Stimulated activated CD8-positive, alpha-beta memory T cell treated with anti-CD3 and anti-CD28 coated beads, Interleukin-15, amount 100 ng/mL, for 48 hours (primary cell): ENCODE results near the gene OVOL2.
"Not testable (repeated sequence)": the region's sequence is repeated elsewhere in the genome, so short reads cannot be mapped to it uniquely, and the experiment has no call there.

Source experiments
- DNase-seq, 2 donors: peaks; one replicate each; pipeline ENCODE4 v3.0.0-alpha.2; 2020; ENCODE audit warnings: low read depth in 2 of 2

The OVOL2 gene

DNA sequence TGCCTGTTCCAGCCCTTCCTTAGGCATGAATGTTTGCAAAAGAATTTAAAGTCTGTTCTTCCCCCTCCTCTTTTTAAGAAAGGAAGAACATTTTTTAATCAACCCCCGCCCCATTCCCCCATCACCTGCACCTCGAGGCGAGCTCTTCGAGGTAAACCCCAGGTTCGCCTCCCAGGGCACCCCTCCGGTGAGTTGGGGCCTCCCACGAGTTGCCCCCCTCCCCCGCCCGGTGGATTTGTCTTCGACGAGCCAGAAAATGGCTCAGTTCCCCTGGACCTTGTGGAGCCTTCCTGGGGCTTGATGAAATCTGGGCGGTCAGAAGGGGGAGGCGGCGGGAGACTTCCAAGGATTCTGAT is 256 bp upstream of the OVOL2 start:
- DNase-seq: no peak

DNA sequence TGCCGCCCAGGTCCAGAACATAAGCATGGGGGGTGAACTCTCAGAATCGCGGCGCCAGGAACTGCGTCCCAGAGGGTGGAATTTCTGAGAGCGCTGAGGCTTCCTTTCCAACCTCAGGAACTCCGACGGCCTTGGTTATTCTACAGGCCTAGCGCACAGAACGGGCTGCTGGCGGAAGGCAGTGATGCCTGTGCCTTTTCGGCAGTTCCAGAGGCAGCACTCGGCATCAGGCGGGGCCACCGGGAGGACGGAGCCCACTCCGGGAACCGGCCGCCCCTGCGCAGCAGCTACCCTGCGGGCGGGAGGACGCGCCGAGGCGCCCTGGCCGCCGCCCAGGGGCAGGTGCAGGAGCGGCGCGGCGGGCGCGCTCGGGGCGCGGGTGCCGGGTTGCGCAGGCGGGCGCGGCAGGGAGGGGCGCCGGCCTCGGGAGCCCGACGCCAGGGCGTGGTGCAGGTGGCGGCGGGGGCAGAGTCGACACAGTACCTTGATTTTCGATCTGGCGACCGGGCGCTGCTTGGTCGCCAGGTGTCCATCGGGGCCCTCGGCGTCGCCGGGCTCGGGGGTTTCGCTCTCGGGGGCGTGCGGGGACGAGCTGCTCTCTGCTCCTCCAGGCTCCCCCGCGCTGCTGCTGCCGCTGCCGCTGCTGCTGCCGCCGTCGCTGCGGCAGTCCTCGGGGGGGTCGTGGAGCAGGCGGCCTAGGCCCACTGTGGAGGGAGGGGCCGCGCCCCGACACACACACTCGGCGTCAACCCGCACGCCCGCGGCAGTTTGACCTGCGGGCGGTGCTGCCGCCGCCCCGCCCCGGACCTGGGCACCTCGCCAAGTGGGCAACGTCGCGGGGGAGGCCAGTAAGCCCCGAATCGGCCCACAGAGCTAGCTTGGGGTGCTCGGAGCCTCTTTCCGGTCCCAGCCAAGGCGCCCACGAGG is 1.3 kb downstream of the OVOL2 start:
- no peak for DNase-seq

DNA sequence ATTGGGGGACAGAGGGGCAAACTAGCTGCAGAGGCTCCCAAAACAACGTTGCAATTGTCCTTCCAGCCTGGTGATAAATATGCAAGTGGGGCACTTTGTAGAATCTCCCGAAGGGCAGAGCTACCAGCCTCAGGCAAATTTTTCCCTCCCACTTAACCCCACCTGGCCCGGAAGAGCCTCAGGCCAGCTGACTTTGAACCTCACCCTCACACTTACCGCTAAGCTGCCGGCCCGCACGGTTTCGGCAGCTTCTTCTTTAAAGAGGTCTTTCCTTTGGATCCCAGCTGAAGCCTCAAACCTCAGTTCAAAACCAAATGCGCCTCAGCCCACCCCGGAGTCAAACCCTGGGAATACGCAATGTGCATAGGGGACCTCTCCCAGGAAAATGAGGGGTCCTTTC is 2.5 kb downstream of the OVOL2 start:
- DNase-seq: no peak

DNA sequence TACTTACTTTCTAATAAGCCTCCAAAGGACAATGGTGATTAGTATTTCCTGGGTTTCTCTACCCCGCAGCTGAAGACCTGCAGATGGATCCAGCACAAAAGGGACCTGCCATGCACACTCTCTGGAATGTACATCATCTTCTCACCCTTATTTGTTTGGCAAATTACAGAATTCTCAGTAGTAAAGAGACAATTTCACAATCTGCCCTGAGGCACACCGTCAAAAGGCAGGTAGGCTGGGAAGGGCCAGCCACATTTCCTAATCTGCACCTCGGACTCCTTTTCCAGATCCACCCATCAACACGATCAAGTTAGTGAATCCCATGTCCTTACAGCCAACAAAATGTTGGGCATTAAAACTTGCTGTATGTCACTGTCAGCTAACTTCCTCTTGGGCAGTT is 4.9 kb downstream of the OVOL2 start:
- no peak for DNase-seq

DNA sequence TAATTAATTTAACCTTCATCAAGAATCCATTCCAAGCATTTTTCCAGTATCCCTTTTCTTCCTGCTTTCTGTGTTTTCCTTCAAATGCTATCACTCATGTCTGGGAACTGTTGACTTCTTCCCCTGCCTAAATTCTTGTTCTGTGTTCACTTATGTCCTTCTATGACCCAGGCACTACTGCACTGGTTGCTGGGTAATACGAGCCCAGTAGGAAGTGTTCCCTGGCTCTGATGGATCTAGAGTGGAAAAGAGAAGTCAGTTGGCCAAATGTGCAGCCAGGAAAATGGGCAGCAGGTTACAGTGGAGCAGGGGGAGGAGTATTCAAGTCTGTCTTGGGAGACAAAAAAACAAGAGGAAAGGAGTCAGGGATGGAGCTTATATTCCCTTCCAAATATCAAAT is 7.1 kb downstream of the OVOL2 start:
- DNase-seq: no peak

DNA sequence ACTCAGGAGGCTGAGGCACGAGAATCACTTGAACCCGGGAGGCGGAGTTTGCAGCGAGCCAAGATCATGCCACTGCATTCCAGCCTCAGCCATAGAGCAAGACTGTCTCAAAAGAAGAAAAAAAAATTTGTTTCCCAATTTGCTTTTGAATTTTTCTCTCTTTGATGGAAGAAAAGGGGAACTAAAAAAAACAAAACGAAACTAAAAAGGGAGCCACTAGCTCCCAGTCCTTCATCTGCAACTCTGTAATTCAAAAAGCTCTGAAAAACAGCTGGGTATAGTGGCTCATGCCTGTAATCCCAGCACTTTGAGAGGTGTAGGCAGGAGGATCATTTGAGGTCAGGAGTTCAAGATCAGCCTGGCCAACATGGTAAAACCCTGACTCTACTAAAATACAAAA is 9.5 kb downstream of the OVOL2 start:
- DNase-seq: no peak

DNA sequence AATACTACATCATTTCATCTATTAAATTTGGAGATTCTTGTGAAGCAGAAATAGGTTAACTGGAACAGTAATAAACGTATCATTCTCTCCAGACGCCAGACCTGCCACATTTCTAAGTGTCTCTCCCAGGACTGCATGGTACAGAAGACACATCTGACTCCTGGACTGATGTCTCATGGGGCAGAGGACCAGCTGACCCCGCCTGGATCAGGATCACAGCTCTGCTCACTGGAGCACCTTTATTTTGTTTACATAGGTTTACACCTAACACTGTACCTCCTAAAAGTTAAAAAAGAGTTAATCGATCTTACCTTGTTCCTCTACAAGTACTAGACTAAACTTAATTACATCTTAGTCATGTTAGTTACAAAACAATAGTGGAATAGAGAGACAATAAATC is 11.2 kb downstream of the OVOL2 start:
- DNase-seq: no peak

DNA sequence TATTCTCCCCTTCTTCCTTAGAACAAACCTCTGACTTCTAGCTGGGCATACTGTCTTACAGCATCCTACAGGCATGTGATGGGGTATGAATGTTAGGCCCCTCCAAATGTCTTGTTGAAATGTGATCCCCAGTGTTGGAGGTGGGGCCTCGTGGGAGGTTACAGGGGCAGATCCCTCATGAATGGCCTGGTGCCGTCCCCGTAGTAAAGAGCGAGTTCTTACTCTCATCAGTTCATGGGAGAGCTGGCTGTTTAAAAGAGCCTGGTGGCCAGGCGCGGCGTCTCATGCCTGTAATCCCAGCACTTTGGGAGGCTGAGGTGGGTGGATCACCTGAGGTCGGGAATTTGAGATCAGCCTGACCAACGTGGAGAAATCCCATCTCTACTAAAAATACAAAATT is 15.5 kb downstream of the OVOL2 start:
- no peak for DNase-seq

DNA sequence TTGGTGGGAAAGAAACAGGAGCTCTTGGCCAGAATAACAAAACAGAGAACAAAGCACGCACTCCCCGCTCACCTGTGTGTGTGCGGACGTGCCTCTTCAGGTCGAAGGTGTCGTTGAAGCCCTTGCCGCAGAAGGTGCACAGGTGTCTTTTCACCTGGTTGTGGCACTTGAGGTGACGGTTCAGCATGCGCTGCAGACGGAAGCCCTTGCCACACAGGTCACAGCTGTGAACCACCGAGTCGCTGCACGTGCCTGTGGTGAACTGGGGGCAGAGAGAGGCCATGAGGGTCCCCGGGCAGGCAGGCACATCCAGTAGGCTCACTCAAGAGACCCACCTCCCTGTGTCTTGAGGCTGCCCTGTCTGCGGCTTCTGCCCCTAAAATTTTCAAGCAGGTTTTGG is 16.3 kb downstream of the OVOL2 start:
- no peak for DNase-seq

DNA sequence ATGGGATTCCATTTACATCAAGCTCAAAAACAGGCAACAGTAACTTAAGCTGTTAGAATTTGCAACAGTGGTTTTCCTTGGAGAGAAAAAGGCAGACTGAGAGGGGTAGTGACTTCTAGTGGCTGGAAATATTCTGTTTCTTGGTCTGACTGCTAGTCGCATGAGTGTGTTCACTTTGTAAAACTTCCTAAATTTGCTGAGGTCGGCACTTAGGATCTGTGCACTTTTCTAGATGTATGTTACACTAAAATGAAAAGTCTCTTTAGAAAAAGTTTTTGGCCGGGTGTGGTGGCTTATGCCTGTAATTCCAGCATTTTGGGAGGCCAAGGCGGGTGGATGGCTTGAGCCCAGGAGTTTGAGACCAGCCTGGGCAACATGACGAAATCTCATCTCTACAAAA is 18.7 kb downstream of the OVOL2 start:
- no peak for DNase-seq

DNA sequence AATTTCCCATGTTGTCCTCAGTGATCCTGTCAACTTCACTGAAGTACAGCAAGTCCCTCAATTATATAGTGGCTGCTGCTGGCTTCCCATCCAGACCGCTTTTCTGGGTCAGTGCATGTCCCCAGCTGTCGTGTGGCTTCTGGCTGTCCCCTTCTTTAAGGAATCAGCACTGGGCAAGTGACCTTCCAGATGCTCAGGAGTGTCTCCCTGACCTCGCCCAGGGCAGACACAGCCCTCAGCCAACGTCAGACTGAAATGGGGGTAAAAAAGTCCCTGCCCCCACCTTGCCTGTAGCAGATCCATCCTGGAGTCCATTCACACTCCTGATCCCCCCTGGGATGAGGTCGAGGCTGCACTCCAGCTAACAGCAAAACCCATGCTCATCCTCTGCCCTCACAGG is 23.7 kb downstream of the OVOL2 start:
- DNase-seq: no peak

DNA sequence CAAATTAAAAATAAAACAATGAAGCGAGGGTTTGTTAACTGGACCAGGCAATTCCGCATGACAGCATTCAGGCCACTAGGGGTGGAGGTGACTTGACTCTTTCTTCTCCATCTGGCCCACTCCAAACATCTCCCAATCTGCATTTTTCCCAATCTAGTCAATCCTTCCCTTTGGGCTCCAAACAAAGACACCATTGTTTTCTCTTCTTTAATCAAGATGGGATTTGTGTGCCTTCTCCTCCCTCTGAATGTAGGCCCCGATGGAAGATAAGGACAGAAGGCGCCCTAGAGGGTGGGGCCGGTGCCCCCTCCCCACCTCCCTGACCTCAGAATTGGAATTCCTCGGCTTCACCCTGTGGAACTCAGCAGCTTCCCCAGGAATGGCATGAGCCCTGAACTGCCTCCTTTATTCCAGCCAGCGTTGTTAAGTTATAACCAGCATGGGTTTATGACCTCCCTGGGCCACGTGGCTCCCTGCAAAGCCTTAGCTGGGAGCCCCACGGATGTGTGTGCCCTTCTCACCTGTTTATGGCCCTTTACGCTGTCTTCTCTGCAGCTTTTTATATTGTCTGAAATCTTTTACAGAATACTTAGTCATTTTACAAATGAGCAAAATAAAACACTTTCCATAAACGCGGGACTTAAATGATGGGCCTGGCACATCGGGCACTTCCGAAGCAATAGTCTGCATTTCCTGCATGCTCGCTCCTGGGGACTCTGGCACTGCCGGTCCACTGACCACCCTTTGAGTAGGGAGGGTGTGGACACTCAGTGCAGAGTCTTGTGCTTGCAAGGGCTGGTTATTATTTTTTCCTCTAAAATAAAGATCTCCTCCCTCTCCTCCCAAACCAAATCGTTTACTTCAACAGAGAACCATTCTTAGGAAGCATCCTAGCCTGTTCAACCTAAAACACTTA is 24.5 kb downstream of the OVOL2 start:
- no peak for DNase-seq

DNA sequence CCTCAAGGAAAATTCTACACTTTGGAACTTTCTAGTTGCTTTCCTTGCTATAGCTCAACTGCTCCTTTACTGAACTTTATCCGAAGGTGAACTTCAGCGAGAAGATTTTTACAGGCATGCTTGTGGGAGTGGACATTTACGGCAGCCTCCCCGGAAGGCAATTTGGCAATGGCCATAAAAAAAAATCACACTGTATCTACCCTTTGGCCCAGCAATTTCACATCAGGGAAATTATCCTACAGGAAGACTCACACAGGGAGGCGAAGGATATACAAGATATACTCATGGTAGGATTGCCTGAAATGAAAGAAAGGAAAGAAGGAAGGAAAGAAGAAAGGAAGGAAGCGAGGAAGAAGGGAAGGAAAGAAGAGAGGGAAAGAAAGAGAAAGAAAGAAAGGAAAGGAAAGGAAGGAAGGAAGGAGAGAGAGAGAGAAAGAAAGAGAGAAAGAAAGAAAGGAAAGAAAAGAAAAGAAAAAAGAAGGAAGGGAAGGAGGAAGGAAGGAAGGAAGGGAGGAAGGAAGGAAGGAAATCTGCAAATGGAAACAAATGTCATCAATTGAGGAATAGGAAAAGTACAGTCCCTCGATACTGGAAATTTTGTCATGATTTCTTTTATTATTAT is 25.7 kb downstream of the OVOL2 start:
- no peak for DNase-seq

DNA sequence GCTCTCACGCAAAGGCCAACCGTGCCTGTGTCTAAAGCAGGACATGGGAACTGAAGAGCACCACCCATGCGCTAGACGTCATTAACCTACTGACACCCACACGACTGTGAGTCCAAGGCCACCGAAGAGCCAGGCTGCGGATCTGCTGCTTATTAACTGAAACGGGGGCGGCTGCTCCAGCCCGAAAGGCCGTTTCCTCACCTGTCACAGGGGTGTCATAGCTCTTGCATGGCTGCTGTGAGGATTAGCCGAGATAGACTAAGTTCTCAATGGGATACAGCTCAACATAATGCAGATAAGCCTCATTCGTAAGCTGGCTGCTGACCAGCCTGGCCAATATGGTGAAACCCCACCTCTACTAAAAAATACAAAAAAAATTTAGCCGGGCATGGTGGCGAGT is 26.7 kb downstream of the OVOL2 start:
- no peak for DNase-seq

DNA sequence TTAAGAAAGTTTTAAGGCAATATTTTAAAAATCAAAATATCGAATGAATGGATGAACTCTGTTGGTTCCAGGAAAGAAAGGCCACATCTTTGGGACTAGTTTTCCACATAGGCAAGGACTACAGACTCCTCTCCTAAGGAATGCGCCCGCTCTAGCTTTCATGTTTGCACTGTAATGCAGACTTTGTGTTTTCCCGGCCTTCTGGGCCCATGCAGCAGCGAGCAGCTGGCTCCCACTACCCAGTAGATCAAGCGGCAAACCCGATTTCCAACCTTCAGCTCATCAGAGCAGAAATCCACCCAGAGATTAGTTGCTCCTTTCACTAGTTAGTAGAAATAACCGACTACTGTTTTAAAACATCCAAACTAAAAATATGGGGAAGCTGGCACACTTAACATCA is 27.7 kb downstream of the OVOL2 start:
- DNase-seq: no peak

DNA sequence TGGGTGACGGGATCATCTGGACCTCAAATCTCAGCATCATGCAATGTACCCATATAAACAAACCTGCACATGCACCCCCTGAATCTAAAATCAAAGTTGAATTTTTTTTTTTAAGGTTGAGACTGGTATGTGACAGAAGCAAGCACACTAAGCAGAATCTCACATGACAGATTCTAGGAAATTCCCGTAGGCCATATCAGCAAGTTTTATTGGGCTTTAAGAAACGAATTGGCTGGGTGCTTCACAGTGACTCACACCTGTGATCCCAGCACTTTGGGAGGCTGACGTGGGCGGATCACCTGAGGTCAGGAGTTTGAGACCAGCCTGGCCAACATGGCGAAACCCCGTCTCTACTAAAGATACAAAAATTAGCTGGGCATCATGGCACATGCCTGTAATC is 30.7 kb downstream of the OVOL2 start:
- not testable (repeated sequence) for DNase-seq

DNA sequence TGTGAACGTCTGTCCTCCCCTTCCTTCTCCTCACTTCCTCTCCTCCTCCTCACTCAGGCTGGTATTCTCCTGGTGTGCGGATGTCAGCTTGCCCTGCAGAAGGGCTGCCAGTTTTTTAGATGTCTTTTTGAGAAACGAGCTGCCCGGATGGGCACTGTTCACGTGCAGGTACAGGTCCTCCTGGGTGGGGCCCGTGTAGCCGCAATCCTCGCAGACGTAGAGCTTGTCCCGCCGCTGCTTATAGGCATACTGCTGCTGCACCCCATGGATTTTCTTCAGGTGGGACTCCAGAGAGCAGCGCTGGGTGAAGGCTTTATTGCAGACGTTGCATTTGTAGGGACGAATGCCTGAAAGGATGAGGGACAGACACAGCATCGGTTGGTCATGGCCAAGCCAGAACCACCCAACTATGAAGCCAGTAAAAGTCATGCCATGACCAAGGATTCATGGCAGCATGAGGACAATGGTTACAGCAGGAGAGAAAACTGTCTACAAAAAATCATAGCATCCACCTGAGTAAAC is 33.0 kb downstream of the OVOL2 start:
- no peak for DNase-seq

DNA sequence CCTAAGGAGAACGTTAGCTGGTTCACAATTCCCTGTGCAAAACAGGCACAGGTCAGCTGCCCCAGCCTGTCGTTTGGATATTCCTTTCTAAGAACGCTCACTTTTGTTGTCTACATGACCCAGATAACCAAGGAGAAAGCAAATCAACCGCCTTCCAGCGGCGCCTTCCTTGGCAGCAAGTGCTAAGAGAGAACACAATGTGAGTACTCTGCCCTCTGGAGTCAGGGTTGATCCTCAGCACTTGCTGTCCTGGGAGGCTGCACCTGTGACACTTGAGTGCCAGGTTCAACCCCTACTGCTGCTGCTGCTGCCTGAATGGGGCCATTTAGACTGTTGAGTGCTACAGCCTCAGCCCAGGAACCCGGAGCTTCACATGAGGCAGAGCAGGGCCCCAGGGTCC is 36.8 kb downstream of the OVOL2 start:
- DNase-seq: no peak

DNA sequence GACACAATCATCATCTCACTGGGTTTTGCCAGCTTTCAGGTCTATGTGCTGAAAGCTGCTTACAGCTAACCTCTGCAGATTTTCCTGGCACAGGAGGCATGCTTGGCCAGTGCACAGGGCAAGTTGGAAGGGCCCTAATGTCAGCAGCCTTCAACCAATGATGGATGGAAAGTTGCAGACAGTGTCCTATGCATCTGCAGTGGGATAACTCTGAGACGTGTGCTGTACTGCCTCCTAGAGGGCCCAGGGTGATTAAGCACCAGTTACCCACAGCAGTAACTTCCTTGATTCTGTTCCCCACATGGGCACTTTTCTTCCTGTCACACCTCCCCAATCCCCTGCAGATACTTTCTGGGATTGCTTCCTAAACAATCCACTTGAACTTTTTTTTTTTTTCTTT is 38.6 kb downstream of the OVOL2 start:
- DNase-seq: no peak

DNA sequence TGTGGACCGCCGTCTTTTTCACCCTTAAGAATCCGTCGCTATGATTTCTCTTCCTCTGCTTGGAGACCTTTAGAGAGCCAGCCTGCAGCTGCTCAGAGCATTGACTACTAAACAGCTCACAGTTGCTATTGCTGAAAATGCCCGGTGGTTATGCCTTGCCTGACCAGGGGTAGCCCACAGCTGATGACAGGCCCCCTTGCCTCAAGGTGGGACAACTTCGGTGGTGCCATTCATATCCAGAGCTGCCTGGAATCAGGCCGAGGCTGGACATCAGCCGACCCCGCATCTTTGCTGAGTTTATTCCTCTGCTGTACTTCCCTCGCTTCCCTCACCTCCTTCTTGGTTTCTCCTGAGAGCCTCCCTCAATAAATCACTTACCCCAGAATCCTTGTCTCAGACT is 39.6 kb downstream of the OVOL2 start:
- no peak for DNase-seq

DNA sequence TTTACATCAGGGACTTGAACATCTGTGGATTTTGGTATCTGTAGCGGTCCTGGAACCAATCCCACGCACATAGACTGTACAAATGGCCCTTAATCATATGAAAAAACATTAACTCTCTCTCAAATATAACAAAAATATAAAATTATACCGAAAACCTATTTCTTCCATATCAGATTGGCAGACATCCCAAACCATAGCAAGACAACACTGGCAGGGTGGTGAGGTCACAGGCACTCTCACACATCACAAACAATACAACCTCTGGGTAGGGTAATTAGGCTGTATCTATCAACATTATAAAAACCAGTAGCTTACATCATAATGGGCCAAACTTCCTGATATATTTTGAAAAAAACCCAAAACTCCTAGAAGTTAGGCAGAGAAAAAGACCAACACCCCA is 40.9 kb downstream of the OVOL2 start:
- no peak for DNase-seq

DNA sequence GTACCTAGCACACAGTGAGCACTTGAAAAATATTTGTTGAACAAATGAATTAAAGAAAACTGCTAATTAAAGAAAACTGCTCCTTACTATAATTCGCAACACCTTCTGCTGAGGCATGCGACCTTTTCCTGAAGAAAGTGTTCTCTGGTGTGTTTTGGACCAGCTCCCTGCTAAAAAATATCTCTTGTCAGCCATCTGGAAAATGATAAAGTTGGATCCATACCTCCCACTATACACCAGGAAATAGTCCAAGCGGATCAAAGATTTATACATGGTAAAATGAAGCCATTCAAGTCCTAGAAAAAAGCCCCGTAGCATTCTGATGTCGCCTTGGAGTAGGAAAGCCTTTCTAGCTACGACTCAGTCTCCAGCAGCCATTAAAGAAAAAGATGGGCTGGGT is 43.3 kb downstream of the OVOL2 start:
- DNase-seq: no peak
